PC-3 (cell line): ENCODE data around the gene NOCT. TPM values are rescaled to one million over a fixed set of nuclear protein-coding genes. Genes with fewer than 3 reads are reported as not detected.

ENCODE experiments used
- ATAC-seq: fragments of 200-7000 bp; cut with Tn5 transposase; 2 replicates; pipeline ENCODE4 v1.9.1; 2020; ENCODE audit warnings: mild to moderate bottlenecking, moderate library complexity
- BruUV-seq: library from RNA; stranded (reverse); fragments of 400-500 nt; replicated peaks from 2 replicates; lab custom pipeline; 2021; lab: Mats Ljungman, UMichigan
- CTCF ChIA-PET: fragments of 300-600 bp; sonication (Branson Sonifier 250); formaldehyde crosslinking; loops from one replicate; lab custom pipeline; 2022; ENCODE audit warnings: antibody characterized with exemption; lab: Charles Lee
- POLR2A ChIA-PET: fragments of 300-600 bp; sonication (Branson Sonifier 250); formaldehyde crosslinking; loops from one replicate; lab custom pipeline; 2022; ENCODE audit warnings: antibody characterized with exemption; ENCODE audit not compliant: unreplicated experiment; lab: Charles Lee
- DNase-seq: peaks from one replicate; pipeline ENCODE4 v3.0.0-alpha.2; 2015
- H2AFZ ChIP-seq: fragments of 300-600 bp; sonication (generic); 2 replicates; pipeline ENCODE4 v1.6.0; 2016; ENCODE audit warnings: antibody characterized with exemption, low read length
- H3F3A ChIP-seq: fragments of 300-600 bp; sonication (generic); one replicate; pipeline ENCODE4 v1.6.0; 2017; ENCODE audit warnings: antibody characterized with exemption, low read length, control low read depth, mild to moderate bottlenecking; ENCODE audit not compliant: unreplicated experiment
- H3K27ac ChIP-seq: fragments of 300-600 bp; sonication (generic); 2 replicates; pipeline ENCODE4 v1.5.1; 2016; ENCODE audit warnings: mild to moderate bottlenecking, low read length
- H3K27me3 ChIP-seq: fragments of 300-600 bp; sonication (generic); 2 replicates; pipeline ENCODE4 v1.6.1; 2016; ENCODE audit warnings: low read length, mixed read lengths
- H3K36me3 ChIP-seq: fragments of 300-600 bp; sonication (generic); 2 replicates; pipeline ENCODE4 v1.6.1; 2016; ENCODE audit warnings: low read depth, mixed run types, low read length, mixed read lengths
- H3K4me1 ChIP-seq: fragments of 300-600 bp; sonication (generic); 2 replicates; pipeline ENCODE4 v1.5.1; 2016; ENCODE audit warnings: low read length; ENCODE audit not compliant: insufficient read depth
- H3K4me2 ChIP-seq: fragments of 300-600 bp; sonication (generic); 2 replicates; pipeline ENCODE4 v1.6.0; 2016; ENCODE audit warnings: low read length
- H3K4me3 ChIP-seq: fragments of 300-600 bp; sonication (generic); 2 replicates; pipeline ENCODE4 v1.5.1; 2016; ENCODE audit warnings: mild to moderate bottlenecking, low read length, mixed read lengths
- H3K79me2 ChIP-seq: fragments of 300-600 bp; sonication (generic); 2 replicates; pipeline ENCODE4 v1.6.1; 2017; ENCODE audit warnings: low read length, mixed read lengths
- H3K9ac ChIP-seq: fragments of 300-600 bp; sonication (generic); 2 replicates; pipeline ENCODE4 v1.6.0; 2016; ENCODE audit warnings: mild to moderate bottlenecking, low read length
- H3K9me2 ChIP-seq: fragments of 300-600 bp; sonication (generic); replicated peaks from 2 replicates; pipeline ENCODE4 v1.6.1; 2016; ENCODE audit warnings: mixed run types, low read length, mixed read lengths
- H3K9me3 ChIP-seq: fragments of 300-600 bp; sonication (generic); 2 replicates; pipeline ENCODE4 v1.6.1; 2016; ENCODE audit warnings: low read length, mixed read lengths
- H4K20me1 ChIP-seq: fragments of 300-600 bp; sonication (generic); 2 replicates; pipeline ENCODE4 v1.6.1; 2016; ENCODE audit warnings: low read length, mixed read lengths
- EZH2 ChIP-seq: fragments of 300-600 bp; sonication (generic); IDR thresholded peaks from one replicate; pipeline ENCODE4 v1.6.1; 2017; ENCODE audit warnings: antibody characterized with exemption, mild to moderate bottlenecking, low read length; ENCODE audit not compliant: unreplicated experiment
- EZH2phosphoT487 ChIP-seq: fragments of 300-600 bp; sonication (generic); IDR thresholded peaks from 2 replicates; pipeline ENCODE4 v1.6.1; 2018; ENCODE audit warnings: mild to moderate bottlenecking, antibody characterized with exemption, low read length, borderline replicate concordance
- intact Hi-C: fragments of 100-400 bp; cut with micrococcal nuclease; formaldehyde crosslinking; loops from 2 replicates; pipeline ENCODE4 v1.9.0; 2023
- total RNA-seq: library from RNA; depleted of rRNA; stranded (reverse); fragments of >200 nt; gene quantifications from 2 replicates; pipeline ENCODE4 v1.2.3, GENCODE V29; 2014
- TF ChIP-seq, protein P1 (sequence below): fragments of 300-600 bp; sonication (generic); conservative IDR thresholded peaks from 2 replicates; pipeline ENCODE4 v1.5.1; 2017; ENCODE audit warnings: antibody characterized with exemption, low read depth, mild to moderate bottlenecking, low read length

NOCT gene
- total RNA-seq, 1 experiment from 2014 or later = 32.7 TPM

DNA sequence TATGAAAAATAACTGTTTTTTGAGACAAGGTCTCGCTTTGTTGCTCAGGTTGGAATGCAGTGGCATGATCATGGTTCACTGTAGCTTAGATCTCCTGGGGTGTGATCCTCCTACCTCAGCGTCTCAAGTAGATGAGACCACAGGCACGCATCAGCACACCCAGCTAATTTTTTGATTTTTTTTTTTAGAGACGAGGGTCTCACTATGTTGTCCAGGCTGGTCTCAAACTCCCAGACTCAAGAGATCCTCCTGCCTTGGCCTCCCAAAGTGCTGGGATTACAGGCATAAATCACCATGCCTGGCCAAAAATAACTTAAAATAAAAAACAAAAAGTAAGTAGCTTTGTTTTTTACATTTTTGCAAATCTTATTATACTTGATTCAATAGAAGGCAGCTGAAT is 63.3 kb downstream of the NOCT start:
- Histone ChIP-seq H3K9ac (no peak overlapping the region), H3K79me2 (peaks cover 98% of the 10 kb centered on the region), H3K27ac (no peak overlapping the region), H3F3A (no peaks in the 10 kb centered on the region), H3K4me3 (no peak overlapping the region), H3K4me2 (no peak overlapping the region), H3K36me3 (no peaks in the 10 kb centered on the region; the same call in 1 of the 2 replicates), H3K9me2 (no peaks in the 10 kb centered on the region), H2AFZ (no peak overlapping the region), H4K20me1 (peaks cover 27% of the 10 kb centered on the region), H3K9me3 (no peaks in the 10 kb centered on the region), H3K4me1 (peaks cover 19% of the 10 kb centered on the region; the same call in 1 of the 2 replicates), H3K27me3 (no peaks in the 10 kb centered on the region)
- no peak for DNase-seq
- TF ChIP-seq EZH2 = no peak
- TF ChIP-seq EZH2phosphoT487 = no peak
- TF ChIP-seq, protein P1, sequence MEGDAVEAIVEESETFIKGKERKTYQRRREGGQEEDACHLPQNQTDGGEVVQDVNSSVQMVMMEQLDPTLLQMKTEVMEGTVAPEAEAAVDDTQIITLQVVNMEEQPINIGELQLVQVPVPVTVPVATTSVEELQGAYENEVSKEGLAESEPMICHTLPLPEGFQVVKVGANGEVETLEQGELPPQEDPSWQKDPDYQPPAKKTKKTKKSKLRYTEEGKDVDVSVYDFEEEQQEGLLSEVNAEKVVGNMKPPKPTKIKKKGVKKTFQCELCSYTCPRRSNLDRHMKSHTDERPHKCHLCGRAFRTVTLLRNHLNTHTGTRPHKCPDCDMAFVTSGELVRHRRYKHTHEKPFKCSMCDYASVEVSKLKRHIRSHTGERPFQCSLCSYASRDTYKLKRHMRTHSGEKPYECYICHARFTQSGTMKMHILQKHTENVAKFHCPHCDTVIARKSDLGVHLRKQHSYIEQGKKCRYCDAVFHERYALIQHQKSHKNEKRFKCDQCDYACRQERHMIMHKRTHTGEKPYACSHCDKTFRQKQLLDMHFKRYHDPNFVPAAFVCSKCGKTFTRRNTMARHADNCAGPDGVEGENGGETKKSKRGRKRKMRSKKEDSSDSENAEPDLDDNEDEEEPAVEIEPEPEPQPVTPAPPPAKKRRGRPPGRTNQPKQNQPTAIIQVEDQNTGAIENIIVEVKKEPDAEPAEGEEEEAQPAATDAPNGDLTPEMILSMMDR = no peak
- no TSS peak for BruUV-seq
- no peak for ATAC-seq
- CTCF ChIA-PET = interaction anchor here (0.6 to 0.9 kb wide), 2 partner anchors 49 to 321 kb away, joined by 5 to 11 read pairs; no protein-coding TSS in a partner anchor
- POLR2A ChIA-PET = interaction anchor here (0.6 kb wide), 1 partner anchor 29 kb away, joined by 3 read pairs; no protein-coding TSS in a partner anchor
- intact Hi-C loops = no loop called here

DNA sequence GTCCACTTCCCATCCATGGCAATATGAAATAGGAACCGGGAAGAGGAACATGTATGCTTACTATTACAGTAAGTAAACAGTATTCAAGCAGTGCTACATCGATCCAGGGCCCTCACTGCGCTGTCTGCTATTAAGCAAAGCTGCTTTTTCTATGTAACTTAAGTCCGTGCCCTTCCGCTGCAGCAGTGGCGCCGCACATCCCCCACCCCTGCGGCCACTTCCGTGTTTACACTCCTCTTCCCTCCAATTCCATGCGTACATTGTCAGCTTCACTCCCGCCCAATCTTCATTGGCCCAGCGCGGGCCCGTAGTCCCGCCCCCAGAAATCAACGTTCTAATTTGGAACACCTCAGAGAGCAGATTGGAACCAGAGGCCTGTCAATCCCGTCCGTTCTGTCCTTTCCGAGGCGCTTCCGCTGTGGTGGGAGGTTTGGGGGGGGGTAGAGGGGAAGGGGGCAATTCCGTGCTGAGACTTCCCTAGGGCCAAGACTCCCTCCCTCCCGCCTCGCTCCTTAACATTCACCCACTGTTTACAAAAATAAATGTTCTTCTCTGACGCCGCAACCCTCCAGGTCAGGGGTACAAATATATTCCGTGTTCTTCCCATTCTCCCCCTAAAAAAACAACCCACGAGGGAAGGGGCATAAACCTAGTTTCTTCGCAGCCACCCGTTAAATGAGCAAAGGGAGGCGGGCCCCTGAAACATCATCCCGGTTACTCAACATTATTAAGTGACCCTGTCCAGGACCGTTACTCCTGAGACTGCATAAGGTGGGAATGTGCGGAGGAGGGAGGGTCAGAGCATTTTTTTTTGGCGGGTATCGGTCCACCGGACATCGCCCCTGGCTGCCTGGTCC is 67.4 kb downstream of the NOCT start:
- Histone ChIP-seq H3K4me2 (peak overlapping the region; percentile 97), H2AFZ (peak overlapping the region; percentile 87), H3K27ac (peak overlapping the region; percentile 90), H3F3A (no peaks in the 10 kb centered on the region), H4K20me1 (peaks cover 19% of the 10 kb centered on the region; the same call in 1 of the 2 replicates), H3K36me3 (no peaks in the 10 kb centered on the region; the same call in 1 of the 2 replicates), H3K4me3 (peak overlapping the region; percentile 85), H3K9me3 (no peaks in the 10 kb centered on the region), H3K4me1 (peaks cover 16% of the 10 kb centered on the region; the same call in 1 of the 2 replicates), H3K9ac (peak overlapping the region; percentile 97), H3K79me2 (peaks cover 59% of the 10 kb centered on the region), H3K27me3 (no peaks in the 10 kb centered on the region), H3K9me2 (no peaks in the 10 kb centered on the region)
- DNase-seq (peak; percentile 97), ATAC-seq (peak; percentile 82)
- TSS peak; percentile 88 for BruUV-seq
- POLR2A ChIA-PET = interaction anchor here (0.7 kb wide), 1 partner anchor 96 kb away, joined by 3 read pairs; no protein-coding TSS in a partner anchor
- CTCF ChIA-PET = interaction anchor here (1.0 kb wide), 1 partner anchor 53 kb away, joined by 3 read pairs; no protein-coding TSS in a partner anchor
- TF ChIP-seq EZH2 (no peak), EZH2phosphoT487 (no peak)
- TF ChIP-seq, protein P1 = no peak
- intact Hi-C loops = loop anchor here (5.0 kb wide), 2 partner anchors 94 to 219 kb away; partner anchors contain the start of genes ELF2, NAA15 and NDUFC1
